ENCODE results near the gene SIPA1L3.
A peak's percentile ranks its signal among the peaks of the same experiment; 100 is the strongest.
"Not testable (repeated sequence)": the region's sequence is repeated elsewhere in the genome, so short reads cannot be mapped to it uniquely, and the experiment has no call there.

SIPA1L3 gene, protein sequence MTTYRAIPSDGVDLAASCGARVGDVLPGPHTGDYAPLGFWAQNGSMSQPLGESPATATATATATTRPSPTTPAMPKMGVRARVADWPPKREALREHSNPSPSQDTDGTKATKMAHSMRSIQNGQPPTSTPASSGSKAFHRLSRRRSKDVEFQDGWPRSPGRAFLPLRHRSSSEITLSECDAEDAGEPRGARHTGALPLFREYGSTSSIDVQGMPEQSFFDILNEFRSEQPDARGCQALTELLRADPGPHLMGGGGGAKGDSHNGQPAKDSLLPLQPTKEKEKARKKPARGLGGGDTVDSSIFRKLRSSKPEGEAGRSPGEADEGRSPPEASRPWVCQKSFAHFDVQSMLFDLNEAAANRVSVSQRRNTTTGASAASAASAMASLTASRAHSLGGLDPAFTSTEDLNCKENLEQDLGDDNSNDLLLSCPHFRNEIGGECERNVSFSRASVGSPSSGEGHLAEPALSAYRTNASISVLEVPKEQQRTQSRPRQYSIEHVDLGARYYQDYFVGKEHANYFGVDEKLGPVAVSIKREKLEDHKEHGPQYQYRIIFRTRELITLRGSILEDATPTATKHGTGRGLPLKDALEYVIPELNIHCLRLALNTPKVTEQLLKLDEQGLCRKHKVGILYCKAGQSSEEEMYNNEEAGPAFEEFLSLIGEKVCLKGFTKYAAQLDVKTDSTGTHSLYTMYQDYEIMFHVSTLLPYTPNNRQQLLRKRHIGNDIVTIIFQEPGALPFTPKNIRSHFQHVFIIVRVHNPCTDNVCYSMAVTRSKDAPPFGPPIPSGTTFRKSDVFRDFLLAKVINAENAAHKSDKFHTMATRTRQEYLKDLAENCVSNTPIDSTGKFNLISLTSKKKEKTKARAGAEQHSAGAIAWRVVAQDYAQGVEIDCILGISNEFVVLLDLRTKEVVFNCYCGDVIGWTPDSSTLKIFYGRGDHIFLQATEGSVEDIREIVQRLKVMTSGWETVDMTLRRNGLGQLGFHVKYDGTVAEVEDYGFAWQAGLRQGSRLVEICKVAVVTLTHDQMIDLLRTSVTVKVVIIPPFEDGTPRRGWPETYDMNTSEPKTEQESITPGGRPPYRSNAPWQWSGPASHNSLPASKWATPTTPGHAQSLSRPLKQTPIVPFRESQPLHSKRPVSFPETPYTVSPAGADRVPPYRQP (N-terminal part only)

DNA sequence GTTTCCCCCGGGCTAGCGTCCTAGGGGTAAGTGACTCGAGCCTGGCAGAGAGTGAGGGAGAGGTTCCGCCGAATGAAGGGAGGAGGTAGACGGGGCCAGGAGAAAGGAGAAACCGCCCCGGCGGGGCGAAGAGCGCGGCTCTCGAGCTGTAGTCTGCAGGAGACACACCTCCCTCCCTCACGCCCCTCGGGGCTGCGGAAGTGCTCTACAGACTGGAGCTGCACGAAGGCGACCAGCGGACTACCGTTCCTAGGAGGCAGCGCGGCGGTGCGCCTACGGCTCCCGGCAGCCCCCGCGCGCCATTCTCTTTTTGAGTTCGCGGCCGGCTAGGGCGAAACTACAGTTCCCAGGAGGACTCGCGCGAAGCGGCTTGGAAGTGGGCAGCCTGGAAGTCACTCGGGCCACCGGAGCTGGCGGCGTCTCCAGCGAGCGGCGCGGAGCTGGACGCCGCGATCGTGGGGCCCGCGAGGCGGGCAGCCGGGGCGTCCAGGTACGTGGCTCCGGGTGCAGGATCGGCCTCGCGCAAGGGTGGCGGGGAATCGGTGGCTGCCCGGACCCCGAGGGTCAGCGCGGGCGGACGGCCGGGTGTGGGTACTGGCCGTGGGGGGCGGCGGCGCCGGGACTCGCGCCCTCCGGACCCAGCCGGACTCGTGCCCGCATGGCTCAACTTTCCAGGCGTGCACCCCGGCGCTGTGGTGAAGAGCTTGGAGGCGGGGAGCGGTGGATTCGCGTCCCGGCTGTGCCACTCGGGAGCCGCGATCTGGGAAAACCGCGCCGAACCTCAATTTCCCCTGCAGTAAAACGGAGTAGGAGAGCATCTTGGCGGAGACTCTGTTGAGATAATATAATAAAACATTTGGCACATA, at the start of gene SIPA1L3:
Gene SIPA1L3 (plus strand): TSS at position 340 of the 866 bp plus-strand sequence. CDS start 174,358 bp downstream, outside the sequence.
- peak; percentile 91 to 93 for DNase-seq (ENCODE audit: low read depth in 2 of 2)

GRCh38 chr19:37864501-37864900, 42.5 kb upstream of the SIPA1L3 start:
- no peak for DNase-seq (ENCODE audit: low read depth in 2 of 2)

- DNase-seq (ENCODE audit: low read depth in 2 of 2), result not testable (repeated sequence)
Observed at GRCh38 chr19:37865930-37866329, 41.1 kb upstream of the SIPA1L3 start.

- no peak for DNase-seq (ENCODE audit: low read depth in 2 of 2)
Observed at GRCh38 chr19:37867831-37868230, 39.2 kb upstream of the SIPA1L3 start.

GRCh38 chr19:37869766-37870340, 37.2 kb upstream of the SIPA1L3 start:
- DNase-seq (ENCODE audit: low read depth in 2 of 2), result no peak

DNA sequence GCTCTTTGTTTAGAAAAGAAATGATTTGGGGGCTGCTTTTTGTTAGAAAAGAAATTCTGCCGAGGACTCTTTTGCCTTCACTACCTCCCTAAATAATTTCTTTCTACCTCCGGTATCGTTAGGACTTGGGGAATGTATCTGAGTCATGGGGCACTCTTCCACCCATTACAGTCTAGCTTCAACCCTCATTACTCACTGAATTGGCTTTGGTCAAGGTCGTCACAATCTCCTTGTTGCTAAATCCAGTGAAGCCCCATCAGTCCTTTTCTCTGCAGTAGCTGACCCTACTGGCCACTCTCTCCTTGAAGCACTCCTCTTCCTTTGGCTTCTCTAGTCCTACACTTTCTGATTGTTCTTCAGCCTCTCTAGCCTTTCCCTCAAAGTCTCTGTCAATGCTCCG, 34.6 kb upstream of the SIPA1L3 start:
- DNase-seq (ENCODE audit: low read depth in 2 of 2), result no peak

GRCh38 chr19:37874784-37875183, 32.2 kb upstream of the SIPA1L3 start:
- no peak for DNase-seq (ENCODE audit: low read depth in 2 of 2)

- no peak for DNase-seq (ENCODE audit: low read depth in 2 of 2)
Observed at GRCh38 chr19:37876032-37876431, 31.0 kb upstream of the SIPA1L3 start.

DNA sequence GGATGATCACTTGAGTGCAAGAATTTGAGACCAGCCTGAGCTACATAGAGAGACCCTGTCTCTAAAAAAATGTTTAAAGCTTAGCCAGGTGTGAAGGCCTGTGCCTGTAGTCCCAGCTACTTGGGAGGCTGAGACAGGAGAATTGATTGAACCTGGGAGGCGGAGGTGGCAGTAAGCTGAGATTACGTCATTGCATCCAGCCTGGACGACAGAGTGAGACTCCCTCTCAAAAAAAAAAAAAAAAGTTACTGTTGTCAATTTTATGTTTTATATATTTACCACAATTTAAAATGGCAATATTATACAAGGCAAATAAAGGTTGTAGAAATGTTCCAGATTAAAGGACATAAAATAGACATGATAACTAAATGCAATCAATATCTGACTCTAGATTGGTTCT, 29.9 kb upstream of the SIPA1L3 start:
- DNase-seq (ENCODE audit: low read depth in 2 of 2), result no peak

- no peak for DNase-seq (ENCODE audit: low read depth in 2 of 2)
Observed at GRCh38 chr19:37885392-37885791, 21.6 kb upstream of the SIPA1L3 start.

GRCh38 chr19:37886571-37886970, 20.4 kb upstream of the SIPA1L3 start:
- DNase-seq (ENCODE audit: low read depth in 2 of 2), result no peak

DNA sequence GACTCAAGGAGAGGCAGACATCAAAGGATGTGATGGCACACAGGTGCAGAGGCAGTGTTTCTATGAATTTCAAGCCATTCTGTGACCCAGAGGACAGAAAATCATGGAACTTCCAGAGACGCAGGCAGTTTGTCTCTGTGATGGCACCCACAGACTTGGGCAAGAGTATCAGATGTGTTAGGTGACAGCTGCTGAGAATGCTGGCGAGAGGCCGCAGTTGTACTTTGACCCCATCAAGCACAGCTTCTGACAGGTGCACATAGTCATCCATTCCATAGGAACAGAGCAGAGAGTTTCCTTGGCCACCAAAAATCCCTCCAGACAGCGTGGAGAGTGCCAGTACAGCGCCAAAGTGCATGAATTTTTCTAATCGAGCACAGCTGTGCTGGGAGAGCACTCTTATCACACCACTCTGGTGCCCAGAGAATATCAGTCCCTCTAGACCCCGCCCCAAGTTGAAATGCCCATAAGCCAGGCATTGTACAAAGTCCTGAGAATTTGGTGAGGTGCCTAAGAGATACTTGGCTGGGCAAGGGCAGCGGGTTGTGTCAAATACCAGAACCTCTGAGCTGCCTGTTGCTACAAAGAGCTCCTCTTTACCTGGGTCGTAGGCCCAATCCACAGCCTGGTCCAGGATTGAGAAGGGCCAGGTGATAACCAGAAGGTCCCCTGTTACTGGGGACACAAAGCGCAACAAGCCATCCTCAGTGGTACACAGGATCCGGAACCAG, 13.0 kb upstream of the SIPA1L3 start:
- no peak for DNase-seq (ENCODE audit: low read depth in 2 of 2)

DNA sequence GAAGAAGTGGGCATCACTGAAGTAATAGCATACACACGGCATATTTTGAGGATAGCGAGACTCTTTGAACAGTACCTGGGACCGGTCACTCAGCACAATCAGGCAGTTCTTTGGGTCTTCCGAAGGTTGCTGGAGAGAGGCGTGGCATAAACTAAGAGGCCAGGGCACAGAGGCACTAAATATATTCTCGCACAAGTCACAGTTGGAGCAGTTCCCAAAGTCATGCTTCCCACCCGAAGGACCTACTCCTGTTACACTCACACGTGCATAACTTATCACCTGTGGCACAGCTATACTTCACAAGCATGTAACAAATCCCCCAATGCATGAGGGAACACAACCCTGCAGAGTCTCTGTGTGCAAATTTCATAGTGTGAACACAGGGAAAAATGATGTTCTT, 10.8 kb upstream of the SIPA1L3 start:
- DNase-seq (ENCODE audit: low read depth in 2 of 2), result no peak

GRCh38 chr19:37899453-37899852, 7.6 kb upstream of the SIPA1L3 start:
- DNase-seq (ENCODE audit: low read depth in 2 of 2), result no peak

DNA sequence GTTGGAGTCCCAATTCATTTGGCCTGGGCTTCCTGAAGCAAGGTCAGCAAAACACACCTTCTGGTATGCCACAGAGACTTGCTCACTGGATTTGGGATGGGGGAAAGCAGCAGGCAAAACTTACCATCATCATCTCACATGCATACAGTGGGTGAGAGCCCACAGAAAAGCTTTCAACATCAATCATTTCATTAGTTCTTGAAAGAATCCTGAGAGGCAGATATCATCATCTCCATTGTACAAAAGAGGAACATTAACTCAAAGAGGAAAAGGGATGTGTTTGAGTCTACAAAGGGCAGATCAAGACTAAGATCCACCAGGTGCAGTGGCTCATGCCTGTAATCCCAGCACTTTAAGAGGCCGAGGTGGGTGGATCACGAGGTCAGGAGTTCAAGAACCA, 7.0 kb upstream of the SIPA1L3 start:
- DNase-seq (ENCODE audit: low read depth in 2 of 2), result no peak

GRCh38 chr19:37902668-37903067, 4.3 kb upstream of the SIPA1L3 start:
- peak; percentile 67 to 79 for DNase-seq (ENCODE audit: low read depth in 2 of 2)

GRCh38 chr19:37903096-37903495, 3.9 kb upstream of the SIPA1L3 start:
- no peak for DNase-seq (ENCODE audit: low read depth in 2 of 2)

DNA sequence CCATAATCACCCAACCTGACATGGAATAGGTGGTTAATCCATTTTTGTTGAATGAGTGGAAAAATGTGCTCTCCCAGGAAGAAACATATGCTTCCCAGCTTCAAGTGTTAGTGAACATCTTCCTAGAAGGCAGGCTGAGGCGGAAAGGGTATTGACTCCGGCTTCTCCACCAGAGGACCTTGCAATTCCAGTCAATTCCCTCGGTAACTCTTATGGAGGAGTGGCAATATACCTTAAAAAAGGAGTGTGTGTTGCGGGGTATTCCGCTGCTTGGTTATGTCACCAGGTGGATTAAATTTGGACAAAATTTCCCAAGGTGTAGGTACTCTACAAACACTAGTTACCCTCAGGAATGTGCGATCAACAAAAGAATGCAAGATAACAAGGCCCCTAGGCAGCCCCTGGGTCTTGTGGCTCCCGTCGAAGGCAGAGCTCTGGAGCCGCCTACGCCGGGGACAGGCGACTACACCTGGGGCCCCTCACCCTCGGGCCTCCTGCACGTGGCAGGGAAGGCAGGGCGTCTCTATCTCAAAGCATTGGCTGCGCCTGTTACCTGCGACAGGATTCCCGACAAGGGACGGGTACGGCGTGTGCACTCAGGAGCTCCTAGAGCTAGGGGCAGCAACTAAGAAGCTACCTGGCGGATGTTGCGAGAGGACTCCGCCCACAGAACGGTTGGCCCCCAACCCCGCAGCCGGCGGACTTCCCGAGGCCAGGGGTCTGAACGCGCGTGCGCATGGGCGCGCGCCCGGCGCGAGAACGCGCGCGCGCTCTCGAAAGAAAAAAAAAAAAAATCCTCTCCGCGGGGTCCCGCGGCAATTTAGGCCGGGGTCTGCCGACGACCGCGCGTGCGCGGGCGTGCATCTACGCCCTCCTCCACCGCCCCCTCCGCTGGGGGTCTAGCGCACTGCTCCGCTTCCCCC, 801 bp upstream of the SIPA1L3 start, which contains the start of gene WDR87:
Gene WDR87 (minus strand): TSS at position 649 of the 923 bp plus-strand sequence. CDS start 8,355 bp downstream, outside the sequence.
- DNase-seq (ENCODE audit: low read depth in 2 of 2), result peak; percentile 4 to 19
